Astrocyte of the spinal cord (primary cell): ENCODE data around the gene ACD.
"Not testable (repeated sequence)": the region's sequence is repeated elsewhere in the genome, so short reads cannot be mapped to it uniquely, and the experiment has no call there.

Experiments used
- DNase-seq: peaks from one replicate; pipeline ENCODE4 v3.0.0; 2011; ENCODE audit warnings: low read depth, low spot score
- H3K4me3 ChIP-seq: 2 replicates; pipeline ENCODE4 v1.5.1; 2011; ENCODE audit warnings: low read depth, mild to moderate bottlenecking, low read length, moderate library complexity
- CTCF ChIP-seq: IDR thresholded peaks from 2 replicates; pipeline ENCODE4 v1.5.1; 2012; ENCODE audit warnings: low read depth, mild to moderate bottlenecking, low read length, inconsistent platforms
- in situ Hi-C: cut with HindIII; loops from 2 replicates; pipeline ENCODE4 v1.10.0; 2017; ENCODE audit warnings: low sequenced_read_pairs

ACD gene

GRCh38 chr16:67703626-67704025 lies 43.6 kb upstream of the ACD start:
- no peak overlapping the region for H3K4me3 ChIP-seq
- no peak for TF ChIP-seq CTCF
- in situ Hi-C loops = no loop called here
- DNase-seq = no peak

GRCh38 chr16:67702130-67702529 lies 42.1 kb upstream of the ACD start:
- DNase-seq = no peak
- H3K4me3 ChIP-seq = no peak overlapping the region
- no peak for TF ChIP-seq CTCF
- in situ Hi-C loops = no loop called here

GRCh38 chr16:67701420-67701819 lies 41.4 kb upstream of the ACD start:
- in situ Hi-C loops = no loop called here
- no peak for DNase-seq
- TF ChIP-seq CTCF = no peak
- no peak overlapping the region for H3K4me3 ChIP-seq

GRCh38 chr16:67699265-67699664 lies 39.2 kb upstream of the ACD start:
- no peak for DNase-seq
- in situ Hi-C loops = no loop called here
- TF ChIP-seq CTCF = no peak
- no peak overlapping the region for H3K4me3 ChIP-seq

GRCh38 chr16:67697422-67698185 lies 37.5 kb upstream of the ACD start:
- no peak for DNase-seq
- no peak overlapping the region for H3K4me3 ChIP-seq
- in situ Hi-C loops = no loop called here
- TF ChIP-seq CTCF = no peak

GRCh38 chr16:67694611-67695010 lies 34.6 kb upstream of the ACD start:
- TF ChIP-seq CTCF = no peak
- DNase-seq = no peak
- in situ Hi-C loops = no loop called here
- H3K4me3 ChIP-seq = no peak overlapping the region

- DNase-seq, in situ Hi-C loops, H3K4me3 ChIP-seq: not testable (repeated sequence)
Measured at GRCh38 chr16:67693517-67694285, 33.6 kb upstream of the ACD start.
